H1 (cell line): Measurements from ENCODE around the gene ANXA5. TPM values are rescaled to one million over a fixed set of nuclear protein-coding genes. Genes with fewer than 3 reads are reported as not detected.

Experiments used
- CBX5 ChIP-seq: fragments of 300-800, 300-1000 bp; sonication (generic); IDR thresholded peaks from 2 replicates; pipeline ENCODE4 v1.7.1; 2016; ENCODE audit warnings: antibody characterized with exemption, low read length, low read depth
- JUND ChIP-seq: IDR thresholded peaks from 2 replicates; pipeline ENCODE4 v1.6.1; 2011; ENCODE audit warnings: mild to moderate bottlenecking, improper control_type of control experiment, low read length
- polyA plus RNA-seq, 7 experiments: library from polyadenylated mRNA; depleted of rRNA in 3 of 7; stranded (reverse) in 5 of 7; unstranded in 2 of 7; fragments of >200 nt in 5 of 7; fragments of 200-250 nt in 2 of 7; gene quantifications; 1 replicate in 5 of 7; 2 replicates in 1 of 7; 4 replicates in 1 of 7; pipeline versions ENCODE4 v1.2.1 to v1.2.3, GENCODE V29; 2011 to 2013; ENCODE audit warnings: missing spikeins in 2 of 7, mixed read lengths in 2 of 7
- total RNA-seq: library from RNA; stranded (reverse); fragmentation: NEBNext Ultra II Directional; extraction: Animal tissue kit (Norgen Biotek cat#: 25700); gene quantifications from 2 replicates; pipeline ENCODE4 v1.2.1, GENCODE V29; 2021

The ANXA5 gene
- total and polyA plus RNA-seq, 2 of the 8 experiments (the other 6 are each of a cell fraction or from before 2014, with no cell fraction given), result 213 to 221 TPM

DNA sequence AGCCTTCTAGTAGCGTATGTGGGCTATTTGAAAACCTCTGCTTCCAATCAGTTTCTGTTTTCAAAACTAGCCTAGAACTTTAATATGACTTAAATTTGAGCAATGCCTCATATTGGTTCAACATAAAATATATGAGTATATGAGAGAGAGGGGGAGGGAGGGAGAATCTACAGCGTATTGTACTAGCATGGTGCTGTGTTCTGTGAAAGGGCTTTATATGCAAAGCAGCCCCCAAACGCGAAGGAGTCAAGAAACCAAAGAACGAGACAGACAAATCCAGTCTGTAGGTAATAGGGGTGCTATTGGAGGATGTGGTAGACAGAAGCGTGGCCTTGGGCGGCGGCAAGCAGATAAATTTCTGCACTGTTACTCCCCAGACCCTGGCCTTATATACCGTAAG is 784 bp upstream of the ANXA5 start (continued):
- no peak for TF ChIP-seq CBX5
- TF ChIP-seq JUND, result no peak
- TF ChIP-seq, all 59 proteins: peak for 0
